RWPE2 (cell line): ENCODE data around the gene CDK11B.

Experiments
- ATAC-seq: fragments of 200-7000 bp; cut with Tn5 transposase; 3 replicates; pipeline ENCODE4 v1.9.1; 2021; ENCODE audit warnings: low read depth
- DNase-seq: peaks from one replicate; pipeline ENCODE4 v3.0.0-alpha.2; 2020; ENCODE audit warnings: low spot score
- H3K27ac ChIP-seq: fragments of 450-650 bp; 2 replicates; pipeline ENCODE4 v1.5.1; 2017; ENCODE audit warnings: mild to moderate bottlenecking; ENCODE audit not compliant: poor library complexity, severe bottlenecking
- H3K27me3 ChIP-seq: fragments of 250-450 bp; sonication (Bioruptor Pico); 2 replicates; pipeline ENCODE4 v1.5.1; 2021; ENCODE audit warnings: mild to moderate bottlenecking, moderate library complexity; ENCODE audit not compliant: insufficient read depth, poor library complexity, severe bottlenecking
- H3K36me3 ChIP-seq: fragments of 250-450 bp; sonication (Bioruptor Pico); 2 replicates; pipeline ENCODE4 v1.5.1; 2020; ENCODE audit warnings: low read depth, mild to moderate bottlenecking, moderate library complexity
- H3K4me1 ChIP-seq: fragments of 250-450 bp; sonication (Bioruptor Pico); 2 replicates; pipeline ENCODE4 v1.5.1; 2021; ENCODE audit warnings: mild to moderate bottlenecking, moderate library complexity; ENCODE audit not compliant: insufficient read depth, poor library complexity, severe bottlenecking
- H3K4me3 ChIP-seq: fragments of 250-450 bp; sonication (Bioruptor Pico); 2 replicates; pipeline ENCODE4 v1.5.1; 2021; ENCODE audit warnings: mild to moderate bottlenecking, moderate library complexity; ENCODE audit not compliant: severe bottlenecking
- H3K9me3 ChIP-seq: fragments of 250-450 bp; sonication (Bioruptor Pico); 2 replicates; pipeline ENCODE4 v1.5.1; 2021; ENCODE audit warnings: mild to moderate bottlenecking, moderate library complexity; ENCODE audit not compliant: severe bottlenecking
- CTCF ChIP-seq: fragments of 450-650 bp; IDR thresholded peaks from one replicate; pipeline ENCODE4 v1.5.1; 2017; ENCODE audit warnings: mild to moderate bottlenecking, moderate library complexity; ENCODE audit not compliant: poor library complexity, severe bottlenecking

Gene CDK11B

DNA sequence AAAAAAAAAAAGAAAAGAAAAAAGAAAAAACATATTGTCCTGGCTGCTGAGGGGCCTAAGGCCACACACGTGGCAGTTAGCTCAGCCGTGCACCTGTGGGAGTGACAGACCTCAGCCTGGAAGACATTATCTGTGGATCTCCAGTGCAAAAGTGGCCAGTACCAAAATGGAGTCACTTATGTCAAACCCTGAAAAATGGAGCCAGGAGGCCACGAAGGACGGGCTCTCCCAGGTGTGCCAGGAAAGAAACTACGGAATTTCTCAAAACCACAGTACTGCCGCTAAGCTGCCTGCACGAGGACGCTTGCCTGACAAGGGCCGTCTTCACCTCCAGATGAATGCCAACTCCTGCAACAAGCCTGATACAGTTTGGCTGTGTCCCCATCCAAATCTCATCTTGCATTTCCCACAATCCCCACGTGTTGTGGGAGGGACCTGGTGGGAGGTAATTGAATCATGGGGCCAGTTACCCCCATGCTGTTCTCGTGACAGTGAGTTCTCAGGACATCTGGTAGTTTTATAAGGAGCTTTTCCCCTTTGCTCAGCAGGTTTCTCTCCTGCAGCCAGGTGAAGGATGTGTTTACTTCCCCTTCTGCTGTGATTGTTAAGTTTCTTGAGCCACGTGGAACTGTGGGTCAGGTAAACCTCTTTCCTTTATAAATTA lies 48.9 kb downstream of the CDK11B start:
- H3K36me3 ChIP-seq = no peaks in the 10 kb centered on the region
- ATAC-seq (no peak), DNase-seq (no peak)
- no peak overlapping the region for H3K4me3 ChIP-seq
- no peaks in the 10 kb centered on the region for H3K27me3 ChIP-seq
- no peak for TF ChIP-seq CTCF
- no peaks in the 10 kb centered on the region for H3K9me3 ChIP-seq
- no peaks in the 10 kb centered on the region for H3K4me1 ChIP-seq
- no peak overlapping the region for H3K27ac ChIP-seq

GRCh38 chr1:1606232-1606631 lies 52.6 kb downstream of the CDK11B start:
- Histone ChIP-seq H3K36me3 (no peaks in the 10 kb centered on the region), H3K27me3 (no peaks in the 10 kb centered on the region), H3K27ac (no peak overlapping the region), H3K4me1 (no peaks in the 10 kb centered on the region), H3K4me3 (no peak overlapping the region), H3K9me3 (no peaks in the 10 kb centered on the region)
- no peak for ATAC-seq
- no peak for DNase-seq
- no peak for TF ChIP-seq CTCF

- Histone ChIP-seq H3K27me3 (no peaks in the 10 kb centered on the region), H3K4me1 (no peaks in the 10 kb centered on the region), H3K9me3 (no peaks in the 10 kb centered on the region), H3K36me3 (no peaks in the 10 kb centered on the region), H3K4me3 (no peak overlapping the region), H3K27ac (no peak overlapping the region)
- ATAC-seq (no peak), DNase-seq (no peak)
- no peak for TF ChIP-seq CTCF
These were observed 53.1 kb downstream of the CDK11B start for GRCh38 chr1:1605724-1606123.

GRCh38 chr1:1605034-1605591 lies 53.7 kb downstream of the CDK11B start:
- Histone ChIP-seq H3K27ac (no peak overlapping the region), H3K9me3 (no peaks in the 10 kb centered on the region), H3K36me3 (no peaks in the 10 kb centered on the region), H3K27me3 (no peaks in the 10 kb centered on the region), H3K4me1 (no peaks in the 10 kb centered on the region), H3K4me3 (no peak overlapping the region)
- ATAC-seq = peak; percentile 10; the same call in 1 of the 3 replicates
- DNase-seq = peak; percentile 68
- no peak for TF ChIP-seq CTCF

- Histone ChIP-seq H3K4me3 (no peak overlapping the region), H3K9me3 (no peaks in the 10 kb centered on the region), H3K27ac (no peak overlapping the region), H3K4me1 (no peaks in the 10 kb centered on the region), H3K36me3 (no peaks in the 10 kb centered on the region), H3K27me3 (no peaks in the 10 kb centered on the region)
- ATAC-seq (no peak), DNase-seq (no peak)
- TF ChIP-seq CTCF = no peak
These were observed 54.3 kb downstream of the CDK11B start for GRCh38 chr1:1604374-1605033.
